Measurements from ENCODE around the gene STK39. TPM values are rescaled to one million over a fixed set of nuclear protein-coding genes. Genes with fewer than 3 reads are reported as not detected.

Gene STK39
- total RNA-seq, 4 donors from 2014 or later = 13.8 to 28.2 (median 18.3) TPM

DNA sequence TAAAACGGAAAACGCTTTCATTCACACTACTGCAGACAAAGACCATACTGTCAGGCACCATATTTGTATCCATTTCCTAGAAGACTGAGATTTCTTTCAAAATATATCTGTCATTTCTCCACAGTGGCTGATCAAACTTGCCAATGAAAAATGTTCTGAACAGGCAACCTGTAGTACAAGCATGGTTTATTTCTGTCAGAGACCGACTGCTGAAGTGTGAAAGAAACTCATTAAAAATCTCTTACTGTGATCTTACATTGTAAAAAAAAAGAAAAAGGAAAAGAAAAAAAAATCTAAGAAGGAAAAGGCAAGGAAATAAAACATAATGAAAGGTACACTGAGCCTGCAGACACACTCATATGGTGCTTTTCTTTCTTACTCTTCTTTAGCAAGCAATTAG, 184.5 kb downstream of the STK39 start:
- TF ChIP-seq, protein P1, sequence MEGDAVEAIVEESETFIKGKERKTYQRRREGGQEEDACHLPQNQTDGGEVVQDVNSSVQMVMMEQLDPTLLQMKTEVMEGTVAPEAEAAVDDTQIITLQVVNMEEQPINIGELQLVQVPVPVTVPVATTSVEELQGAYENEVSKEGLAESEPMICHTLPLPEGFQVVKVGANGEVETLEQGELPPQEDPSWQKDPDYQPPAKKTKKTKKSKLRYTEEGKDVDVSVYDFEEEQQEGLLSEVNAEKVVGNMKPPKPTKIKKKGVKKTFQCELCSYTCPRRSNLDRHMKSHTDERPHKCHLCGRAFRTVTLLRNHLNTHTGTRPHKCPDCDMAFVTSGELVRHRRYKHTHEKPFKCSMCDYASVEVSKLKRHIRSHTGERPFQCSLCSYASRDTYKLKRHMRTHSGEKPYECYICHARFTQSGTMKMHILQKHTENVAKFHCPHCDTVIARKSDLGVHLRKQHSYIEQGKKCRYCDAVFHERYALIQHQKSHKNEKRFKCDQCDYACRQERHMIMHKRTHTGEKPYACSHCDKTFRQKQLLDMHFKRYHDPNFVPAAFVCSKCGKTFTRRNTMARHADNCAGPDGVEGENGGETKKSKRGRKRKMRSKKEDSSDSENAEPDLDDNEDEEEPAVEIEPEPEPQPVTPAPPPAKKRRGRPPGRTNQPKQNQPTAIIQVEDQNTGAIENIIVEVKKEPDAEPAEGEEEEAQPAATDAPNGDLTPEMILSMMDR (IDR thresholded peaks at IDR 0.05) = no peak
- no peak for TF ChIP-seq POLR2AphosphoS5 (IDR thresholded peaks at IDR 0.05)
- TF ChIP-seq POLR2A (IDR thresholded peaks at IDR 0.05) = no peak
- TF ChIP-seq EP300 (IDR thresholded peaks at IDR 0.05) = no peak
- Histone ChIP-seq H3K27me3 (no peaks in the 10 kb centered on the region), H3K9me3 (no peaks in the 10 kb centered on the region), H3K4me1 (no peaks in the 10 kb centered on the region), H3K4me3 (no peak overlapping the region), H3K36me3 (peaks cover 14% of the 10 kb centered on the region), H3K27ac (no peak overlapping the region)
- DNase-seq (ENCODE audit: low spot score in 2 of 2) = no peak
- WGBS = 86% methylated on average over 3 of the region's 3 CpGs

- DNase-seq (ENCODE audit: low spot score in 2 of 2) = no peak
- no peak for TF ChIP-seq EP300 (IDR thresholded peaks at IDR 0.05)
- H3K9me3 ChIP-seq = no peaks in the 10 kb centered on the region
- H3K36me3 ChIP-seq = peaks cover 10% of the 10 kb centered on the region
- no peak overlapping the region for H3K4me3 ChIP-seq
- no peak overlapping the region for H3K27ac ChIP-seq
- 92% methylated on average over 6 of the region's 6 CpGs for WGBS
- no peaks in the 10 kb centered on the region for H3K27me3 ChIP-seq
- no peaks in the 10 kb centered on the region for H3K4me1 ChIP-seq
Measured at GRCh38 chr2:168062054-168062453, 185.3 kb downstream of the STK39 start.

DNA sequence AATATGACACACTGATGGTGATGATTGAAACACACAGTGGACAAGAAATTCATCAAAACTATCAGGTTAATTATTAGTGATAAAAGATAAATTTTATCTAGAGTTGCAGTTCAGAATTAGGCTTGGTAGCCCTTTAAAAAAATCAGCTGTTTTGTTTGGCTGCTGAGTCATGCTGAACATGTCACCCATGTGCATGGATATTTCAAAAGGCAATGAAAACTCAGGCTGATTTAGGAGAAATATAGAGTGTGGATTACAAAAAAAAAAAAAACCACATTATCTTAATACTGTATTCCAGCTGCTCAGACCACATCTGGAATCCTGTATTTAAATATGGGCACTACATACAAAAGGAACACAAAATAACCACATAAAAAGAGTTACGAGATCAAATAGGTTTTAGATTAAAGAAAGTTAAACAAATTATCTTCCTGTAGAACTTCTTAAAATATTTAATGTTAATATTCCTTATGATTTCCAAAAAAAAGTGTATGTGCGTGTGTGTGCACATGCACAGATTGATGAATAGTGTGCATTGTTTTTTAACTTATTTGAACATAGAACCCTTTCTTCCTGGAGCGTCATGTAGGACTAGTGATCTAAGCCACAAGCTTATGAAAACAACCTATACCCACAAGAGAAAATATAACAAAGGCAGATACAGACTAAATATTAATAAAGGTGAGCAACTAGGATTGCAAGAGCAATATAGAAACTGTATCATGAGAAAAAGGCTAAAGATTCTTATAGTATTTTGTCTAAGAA, 186.2 kb downstream of the STK39 start:
- Histone ChIP-seq H3K4me3 (no peak overlapping the region), H3K9me3 (no peaks in the 10 kb centered on the region), H3K27ac (no peak overlapping the region), H3K36me3 (peaks cover 10% of the 10 kb centered on the region), H3K4me1 (no peaks in the 10 kb centered on the region), H3K27me3 (no peaks in the 10 kb centered on the region)
- TF ChIP-seq, protein P1 (IDR thresholded peaks at IDR 0.05) = no peak
- no peak for TF ChIP-seq POLR2A (IDR thresholded peaks at IDR 0.05)
- no peak for TF ChIP-seq POLR2AphosphoS5 (IDR thresholded peaks at IDR 0.05)
- TF ChIP-seq EP300 (IDR thresholded peaks at IDR 0.05) = no peak
- WGBS = 81% methylated on average over 3 of the region's 3 CpGs
- no peak for DNase-seq (ENCODE audit: low spot score in 2 of 2)

DNA sequence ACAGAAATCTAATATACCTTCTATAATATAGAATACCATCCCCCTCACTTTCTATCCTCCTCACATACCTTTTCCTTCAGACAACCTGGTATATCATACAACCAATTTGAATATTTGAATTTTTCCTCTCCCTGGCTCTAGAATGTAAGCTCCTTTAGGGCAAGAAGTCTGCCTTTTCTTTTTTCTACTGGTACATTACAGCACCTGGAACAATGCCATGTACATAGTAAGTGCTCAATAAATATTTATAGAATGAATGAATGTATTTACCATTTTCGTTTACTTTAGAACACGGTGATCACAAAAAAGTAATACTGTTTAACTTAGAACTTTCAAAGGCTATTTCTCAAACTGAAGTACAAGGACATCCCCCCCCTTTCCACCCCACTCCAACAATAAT, 187.6 kb downstream of the STK39 start:
- no peak overlapping the region for H3K27ac ChIP-seq
- TF ChIP-seq EP300 (IDR thresholded peaks at IDR 0.05) = no peak
- TF ChIP-seq, protein P1 (IDR thresholded peaks at IDR 0.05) = no peak
- no peak for TF ChIP-seq POLR2AphosphoS5 (IDR thresholded peaks at IDR 0.05)
- TF ChIP-seq POLR2A (IDR thresholded peaks at IDR 0.05) = no peak
- H3K4me3 ChIP-seq = no peak overlapping the region
- no peaks in the 10 kb centered on the region for H3K27me3 ChIP-seq
- H3K4me1 ChIP-seq = no peaks in the 10 kb centered on the region
- H3K9me3 ChIP-seq = no peaks in the 10 kb centered on the region
- no peak for DNase-seq (ENCODE audit: low spot score in 2 of 2)
- peaks cover 7% of the 10 kb centered on the region for H3K36me3 ChIP-seq
- WGBS = 88% methylated on average over 2 of the region's 2 CpGs

DNA sequence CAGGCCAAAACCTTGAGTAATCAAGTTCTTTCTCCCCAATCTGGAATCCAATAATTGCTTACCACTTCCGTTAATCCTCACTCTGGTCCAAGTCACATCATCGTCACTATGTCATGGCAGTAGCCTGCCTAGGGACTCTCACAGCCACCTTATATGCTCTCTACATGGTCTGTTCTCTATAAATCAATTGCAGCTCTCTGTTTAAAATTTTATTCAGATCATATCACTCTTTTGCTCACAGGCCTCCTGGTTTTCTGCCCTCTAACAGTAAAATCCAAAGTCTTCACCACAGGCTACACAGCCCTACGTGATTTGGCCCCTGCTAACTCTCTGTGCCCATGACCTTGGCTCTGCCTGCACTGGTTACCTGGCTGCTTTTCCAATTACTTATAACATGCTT, 188.7 kb downstream of the STK39 start:
- H3K36me3 ChIP-seq = peaks cover 7% of the 10 kb centered on the region
- DNase-seq (ENCODE audit: low spot score in 2 of 2) = no peak
- no peak for TF ChIP-seq EP300 (IDR thresholded peaks at IDR 0.05)
- TF ChIP-seq, protein P1 (IDR thresholded peaks at IDR 0.05) = no peak
- TF ChIP-seq POLR2AphosphoS5 (IDR thresholded peaks at IDR 0.05) = no peak
- TF ChIP-seq POLR2A (IDR thresholded peaks at IDR 0.05) = no peak
- H3K27me3 ChIP-seq = no peaks in the 10 kb centered on the region
- H3K27ac ChIP-seq = no peak overlapping the region
- H3K9me3 ChIP-seq = no peaks in the 10 kb centered on the region
- H3K4me3 ChIP-seq = no peak overlapping the region
- no peaks in the 10 kb centered on the region for H3K4me1 ChIP-seq
- 96% methylated on average over 3 of the region's 3 CpGs for WGBS
